Activated T-cell treated with anti-CD3 and anti-CD28 coated beads, Interleukin-2, amount 50 U/mL, for 24 hours (primary cell): ENCODE measurements around the gene KIF1C.
A peak's percentile ranks its signal among the peaks of the same experiment; 100 is the strongest.
"Not testable (repeated sequence)": the region's sequence is repeated elsewhere in the genome, so short reads cannot be mapped to it uniquely, and the experiment has no call there.

Experiments
- DNase-seq: peaks from one replicate; pipeline ENCODE4 v3.0.0-alpha.2; 2020
- H3K27ac Mint-ChIP-seq: 2 replicates; pipeline ENCODE4 v1.8.0; 2020; ENCODE audit warnings: mild to moderate bottlenecking, mixed read lengths
- H3K27me3 Mint-ChIP-seq: 2 replicates; pipeline ENCODE4 v1.8.0; 2020; ENCODE audit warnings: mixed read lengths
- H3K36me3 Mint-ChIP-seq: 2 replicates; pipeline ENCODE4 v1.8.0; 2020; ENCODE audit warnings: low read depth, mixed read lengths
- H3K4me1 Mint-ChIP-seq: 2 replicates; pipeline ENCODE4 v1.8.0; 2020; ENCODE audit warnings: low read depth, mixed read lengths
- H3K4me3 Mint-ChIP-seq: 2 replicates; pipeline ENCODE4 v1.8.0; 2020; ENCODE audit warnings: mild to moderate bottlenecking, moderate library complexity, mixed read lengths
- H3K9me3 Mint-ChIP-seq: 2 replicates; pipeline ENCODE4 v1.8.0; 2020; ENCODE audit warnings: mixed read lengths

Gene KIF1C

DNA sequence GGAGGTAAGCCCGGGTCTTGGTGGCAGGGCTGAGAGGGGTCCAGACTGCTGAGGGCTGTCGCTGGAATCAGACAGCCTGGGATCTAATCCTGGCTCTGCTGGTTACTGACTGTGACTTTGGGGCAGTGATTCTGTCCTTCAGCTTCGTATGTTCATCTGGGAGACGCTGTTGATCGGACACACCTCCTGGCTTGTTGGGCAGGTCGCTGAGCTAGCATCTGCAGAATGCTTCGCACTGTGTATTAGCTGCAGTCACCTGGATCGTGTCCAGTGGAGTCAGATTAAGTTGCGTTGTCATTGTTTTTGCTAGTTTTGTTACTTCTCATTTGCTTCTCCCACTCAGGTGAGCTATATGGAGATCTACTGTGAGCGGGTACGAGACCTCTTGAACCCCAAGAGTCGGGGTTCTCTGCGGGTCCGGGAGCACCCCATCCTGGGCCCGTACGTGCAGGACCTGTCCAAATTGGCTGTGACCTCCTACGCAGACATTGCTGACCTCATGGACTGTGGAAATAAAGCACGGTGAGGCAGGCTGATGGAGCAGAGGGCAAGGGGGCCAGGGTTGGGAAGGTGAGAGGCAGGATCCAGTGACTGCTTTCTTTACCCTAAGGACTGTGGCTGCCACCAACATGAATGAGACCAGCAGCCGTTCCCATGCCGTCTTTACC, 4.5 kb downstream of the KIF1C start:
- Mint-ChIP-seq H3K27me3 (no peaks in the 10 kb centered on the region), H3K36me3 (peaks cover 71% of the 10 kb centered on the region), H3K27ac (no peak overlapping the region)

DNA sequence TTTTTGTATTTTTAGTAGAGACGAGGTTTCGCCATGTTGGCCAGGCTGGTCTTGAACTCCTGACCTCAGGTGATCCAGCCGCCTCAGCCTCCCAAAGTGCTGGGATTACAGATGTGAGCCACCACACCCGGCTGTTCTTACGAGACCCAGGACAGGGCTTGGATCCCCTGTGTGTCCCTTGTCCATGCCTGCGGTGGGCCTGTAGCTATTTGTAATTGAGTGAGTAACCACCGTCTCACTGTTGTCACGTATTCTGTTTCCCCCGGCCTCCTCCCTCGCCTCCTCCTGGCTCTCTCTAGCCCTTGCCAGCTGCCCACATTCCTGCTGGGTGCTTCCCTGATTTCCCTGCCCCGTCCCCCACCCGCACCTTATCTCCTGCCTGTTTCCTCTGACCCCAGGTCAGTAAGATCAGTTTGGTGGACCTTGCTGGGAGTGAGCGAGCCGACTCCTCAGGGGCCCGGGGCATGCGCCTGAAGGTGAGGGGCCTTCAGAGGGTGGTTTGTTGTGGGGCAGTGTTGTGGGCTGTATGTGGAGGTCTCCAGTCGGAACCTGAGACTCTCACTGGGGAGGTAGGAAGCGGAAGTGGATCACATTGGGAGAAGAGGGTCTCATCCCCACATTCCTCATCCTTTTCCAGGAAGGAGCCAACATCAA, 5.6 kb downstream of the KIF1C start:
- Mint-ChIP-seq H3K27ac (no peak overlapping the region), H3K36me3 (peaks cover 82% of the 10 kb centered on the region), H3K27me3 (no peaks in the 10 kb centered on the region)

More for the DNA sequence above, 4.5 kb downstream of the KIF1C start:
- no peak for DNase-seq
- Mint-ChIP-seq H3K4me1 (peaks cover 15% of the 10 kb centered on the region), H3K9me3 (no peaks in the 10 kb centered on the region), H3K4me3 (no peak overlapping the region)

DNA sequence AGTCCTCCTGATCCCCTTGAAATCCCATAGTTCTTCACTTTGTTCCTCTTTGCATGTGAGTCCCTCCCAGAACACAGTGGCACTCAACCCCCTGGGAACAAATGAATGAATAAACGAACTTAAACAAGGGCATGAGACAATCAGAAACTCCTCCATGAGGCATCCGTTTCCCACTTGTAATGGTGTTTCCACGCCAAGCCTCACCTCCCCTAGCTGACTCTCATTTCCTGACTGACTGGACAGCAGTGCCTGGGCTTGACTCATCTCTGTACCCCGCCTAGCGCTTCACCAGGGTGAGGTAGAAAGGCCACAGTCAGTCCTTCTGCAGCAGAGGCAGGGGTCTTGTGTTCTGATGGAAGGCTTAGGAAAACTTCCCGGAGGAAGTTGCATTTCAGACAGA, 14.2 kb downstream of the KIF1C start:
- Mint-ChIP-seq H3K9me3 (no peaks in the 10 kb centered on the region), H3K36me3 (peaks cover 84% of the 10 kb centered on the region), H3K4me3 (no peak overlapping the region), H3K27me3 (no peaks in the 10 kb centered on the region), H3K4me1 (peaks cover 21% of the 10 kb centered on the region), H3K27ac (peak overlapping the region; percentile 82)
- DNase-seq: no peak

More for the DNA sequence above, 5.6 kb downstream of the KIF1C start:
- H3K4me3 Mint-ChIP-seq: no peak overlapping the region
- DNase-seq: no peak
- H3K4me1 Mint-ChIP-seq: peaks cover 15% of the 10 kb centered on the region
- H3K9me3 Mint-ChIP-seq: no peaks in the 10 kb centered on the region

DNA sequence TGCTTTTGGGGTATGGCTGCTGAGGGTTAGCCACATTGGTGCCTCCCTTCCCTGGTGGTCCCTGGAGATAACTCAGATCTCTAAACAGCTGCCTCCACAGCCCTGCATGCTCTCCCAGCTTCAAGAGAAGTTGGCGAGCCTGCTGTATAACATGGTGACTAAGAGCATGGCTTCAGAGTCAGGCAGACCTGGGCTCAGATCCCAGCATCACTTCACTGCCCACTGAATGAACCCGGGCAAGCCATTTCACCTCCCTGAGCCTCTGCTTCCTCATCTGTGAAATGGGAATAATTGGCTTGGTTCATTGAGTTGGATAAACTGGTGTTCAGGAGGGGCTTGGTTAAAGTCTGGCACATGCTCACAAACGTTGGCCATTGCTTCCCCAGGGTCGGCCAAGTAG, 16.6 kb downstream of the KIF1C start:
- Mint-ChIP-seq H3K27ac (no peak overlapping the region), H3K4me3 (no peak overlapping the region), H3K9me3 (no peaks in the 10 kb centered on the region), H3K4me1 (peaks cover 30% of the 10 kb centered on the region), H3K36me3 (peaks cover 76% of the 10 kb centered on the region), H3K27me3 (no peaks in the 10 kb centered on the region)
- DNase-seq: no peak

DNA sequence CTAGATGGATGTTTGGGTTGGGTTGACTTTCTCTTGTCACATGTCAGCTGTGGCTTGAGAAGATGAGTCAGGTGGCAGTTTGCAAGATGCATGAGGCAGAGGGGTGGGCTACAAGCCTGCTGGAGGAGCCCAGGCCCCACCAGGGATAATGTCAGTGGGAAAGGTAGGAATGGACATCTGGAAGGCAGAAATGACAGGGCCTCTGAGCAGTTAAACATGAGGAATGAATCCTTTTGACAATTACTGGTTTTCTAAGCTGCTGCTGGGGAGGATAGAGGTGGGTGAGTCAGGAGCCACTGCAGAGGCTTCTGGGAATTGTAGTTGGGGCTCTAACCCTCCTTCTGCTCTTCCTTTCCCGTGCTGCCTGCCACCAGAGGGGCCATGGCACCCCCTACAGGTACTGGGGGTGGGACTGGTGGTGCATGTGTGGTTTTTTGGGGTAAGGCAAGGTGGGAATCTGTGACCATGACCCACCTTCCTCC, 21.8 kb downstream of the KIF1C start:
- DNase-seq: peak; percentile 61
- H3K4me1 Mint-ChIP-seq: peaks cover 17% of the 10 kb centered on the region
- no peaks in the 10 kb centered on the region for H3K9me3 Mint-ChIP-seq
- H3K4me3 Mint-ChIP-seq: no peak overlapping the region
- H3K27ac Mint-ChIP-seq: peak overlapping the region; percentile 86
- no peaks in the 10 kb centered on the region for H3K27me3 Mint-ChIP-seq
- peaks cover 78% of the 10 kb centered on the region for H3K36me3 Mint-ChIP-seq

DNA sequence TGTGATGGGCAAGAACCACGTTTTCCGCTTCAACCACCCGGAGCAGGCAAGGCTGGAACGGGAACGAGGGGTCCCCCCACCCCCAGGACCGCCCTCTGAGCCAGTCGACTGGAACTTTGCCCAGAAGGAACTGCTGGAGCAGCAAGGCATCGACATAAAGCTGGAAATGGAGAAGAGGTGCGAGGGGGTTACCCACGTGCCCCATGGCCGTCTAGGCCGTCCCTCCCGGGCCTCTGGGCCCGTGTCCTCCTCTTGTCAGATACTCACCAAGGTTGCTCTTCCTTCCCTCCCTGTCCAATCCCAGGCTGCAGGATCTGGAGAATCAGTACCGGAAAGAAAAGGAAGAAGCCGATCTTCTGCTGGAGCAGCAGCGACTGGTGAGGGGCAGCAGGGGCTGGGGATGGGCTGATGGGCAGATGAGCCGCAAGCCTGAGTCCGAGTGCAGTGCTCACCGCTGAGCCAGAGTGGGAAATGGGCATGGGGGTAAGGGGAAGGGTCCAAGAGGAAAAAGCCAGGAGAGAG, 22.8 kb downstream of the KIF1C start:
- no peak for DNase-seq
- Mint-ChIP-seq H3K9me3 (no peaks in the 10 kb centered on the region), H3K4me3 (no peak overlapping the region), H3K27ac (no peak overlapping the region), H3K36me3 (peaks cover 74% of the 10 kb centered on the region), H3K27me3 (no peaks in the 10 kb centered on the region), H3K4me1 (peaks cover 17% of the 10 kb centered on the region)

DNA sequence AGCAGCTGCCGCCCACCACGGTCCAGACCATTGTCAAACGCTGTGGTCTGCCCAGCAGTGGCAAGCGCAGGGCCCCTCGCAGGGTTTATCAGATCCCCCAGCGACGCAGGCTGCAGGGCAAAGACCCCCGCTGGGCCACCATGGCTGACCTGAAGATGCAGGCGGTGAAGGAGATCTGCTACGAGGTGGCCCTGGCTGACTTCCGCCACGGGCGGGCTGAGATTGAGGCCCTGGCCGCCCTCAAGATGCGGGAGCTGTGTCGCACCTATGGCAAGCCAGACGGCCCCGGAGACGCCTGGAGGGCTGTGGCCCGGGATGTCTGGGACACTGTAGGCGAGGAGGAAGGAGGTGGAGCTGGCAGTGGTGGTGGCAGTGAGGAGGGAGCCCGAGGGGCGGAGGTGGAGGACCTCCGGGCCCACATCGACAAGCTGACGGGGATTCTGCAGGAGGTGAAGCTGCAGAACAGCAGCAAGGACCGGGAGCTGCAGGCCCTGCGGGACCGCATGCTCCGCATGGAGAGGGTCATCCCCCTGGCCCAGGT, 24.5 kb downstream of the KIF1C start:
- peaks cover 12% of the 10 kb centered on the region for H3K4me1 Mint-ChIP-seq
- no peak overlapping the region for H3K4me3 Mint-ChIP-seq
- DNase-seq: no peak
- no peak overlapping the region for H3K27ac Mint-ChIP-seq
- peaks cover 65% of the 10 kb centered on the region for H3K36me3 Mint-ChIP-seq
- no peaks in the 10 kb centered on the region for H3K9me3 Mint-ChIP-seq
- H3K27me3 Mint-ChIP-seq: no peaks in the 10 kb centered on the region

DNA sequence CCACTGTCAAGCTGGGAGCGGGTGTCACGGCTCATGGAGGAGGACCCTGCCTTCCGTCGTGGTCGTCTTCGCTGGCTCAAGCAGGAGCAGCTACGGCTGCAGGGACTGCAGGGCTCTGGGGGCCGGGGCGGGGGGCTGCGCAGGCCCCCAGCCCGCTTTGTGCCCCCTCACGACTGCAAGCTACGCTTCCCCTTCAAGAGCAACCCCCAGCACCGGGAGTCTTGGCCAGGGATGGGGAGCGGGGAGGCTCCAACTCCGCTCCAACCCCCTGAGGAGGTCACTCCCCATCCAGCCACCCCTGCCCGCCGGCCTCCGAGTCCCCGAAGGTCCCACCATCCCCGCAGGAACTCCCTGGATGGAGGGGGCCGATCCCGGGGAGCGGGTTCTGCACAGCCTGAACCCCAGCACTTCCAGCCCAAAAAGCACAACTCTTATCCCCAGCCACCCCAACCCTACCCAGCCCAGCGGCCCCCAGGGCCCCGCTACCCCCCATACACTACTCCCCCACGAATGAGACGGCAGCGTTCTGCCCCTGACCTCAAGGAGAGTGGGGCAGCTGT, 25.9 kb downstream of the KIF1C start:
- H3K27ac Mint-ChIP-seq: no peak overlapping the region
- DNase-seq: no peak
- no peaks in the 10 kb centered on the region for H3K27me3 Mint-ChIP-seq
- no peaks in the 10 kb centered on the region for H3K9me3 Mint-ChIP-seq
- peaks cover 58% of the 10 kb centered on the region for H3K36me3 Mint-ChIP-seq
- H3K4me3 Mint-ChIP-seq: no peak overlapping the region
- peaks cover 11% of the 10 kb centered on the region for H3K4me1 Mint-ChIP-seq

DNA sequence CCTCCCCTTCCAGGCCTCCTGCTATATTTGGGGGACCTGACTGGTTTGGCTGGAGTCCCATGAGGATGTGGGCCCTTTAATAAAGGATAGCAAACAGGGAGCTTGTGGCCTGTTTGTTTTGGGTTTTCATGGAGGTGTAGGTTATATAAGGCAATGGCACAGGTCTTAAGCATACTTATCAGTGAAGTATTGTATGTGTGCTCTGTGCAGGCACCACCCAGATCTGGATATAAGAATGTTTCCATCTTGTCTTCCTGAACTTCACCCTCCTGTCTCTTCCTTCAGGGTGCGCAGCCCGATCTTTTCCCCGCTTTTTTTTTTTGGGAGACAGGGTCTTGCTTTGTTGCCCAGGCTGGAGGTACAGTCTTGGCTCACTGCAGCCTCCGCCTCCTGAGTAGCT, 26.9 kb downstream of the KIF1C start:
- H3K36me3 Mint-ChIP-seq: peaks cover 49% of the 10 kb centered on the region
- no peak for DNase-seq
- H3K9me3 Mint-ChIP-seq: no peaks in the 10 kb centered on the region
- H3K4me3 Mint-ChIP-seq: no peak overlapping the region
- H3K4me1 Mint-ChIP-seq: peaks cover 2% of the 10 kb centered on the region
- no peak overlapping the region for H3K27ac Mint-ChIP-seq
- H3K27me3 Mint-ChIP-seq: no peaks in the 10 kb centered on the region

DNA sequence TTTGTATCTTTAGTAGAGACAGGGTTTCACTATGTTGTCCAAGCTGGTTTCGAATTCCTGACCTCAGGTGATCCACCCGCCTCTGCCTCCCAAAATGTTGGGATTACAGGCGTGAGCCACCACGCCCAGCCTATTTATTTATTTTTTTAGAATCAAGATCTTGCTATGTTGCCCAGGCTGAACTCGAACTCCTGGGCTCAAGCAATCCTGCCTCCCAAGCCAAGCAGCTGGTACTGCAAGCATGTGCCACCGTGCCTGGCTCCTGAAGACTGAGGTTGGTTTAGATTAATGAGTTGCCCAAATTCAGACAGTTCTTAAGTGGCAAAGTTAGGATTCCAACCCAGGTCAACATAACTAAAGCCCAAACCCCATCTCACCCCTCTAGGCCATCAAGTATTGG, 29.5 kb downstream of the KIF1C start:
- no peaks in the 10 kb centered on the region for H3K9me3 Mint-ChIP-seq
- no peak overlapping the region for H3K4me3 Mint-ChIP-seq
- H3K27ac Mint-ChIP-seq: no peak overlapping the region
- peaks cover 20% of the 10 kb centered on the region for H3K4me1 Mint-ChIP-seq
- H3K36me3 Mint-ChIP-seq: peaks cover 24% of the 10 kb centered on the region
- H3K27me3 Mint-ChIP-seq: no peaks in the 10 kb centered on the region
- no peak for DNase-seq

DNA sequence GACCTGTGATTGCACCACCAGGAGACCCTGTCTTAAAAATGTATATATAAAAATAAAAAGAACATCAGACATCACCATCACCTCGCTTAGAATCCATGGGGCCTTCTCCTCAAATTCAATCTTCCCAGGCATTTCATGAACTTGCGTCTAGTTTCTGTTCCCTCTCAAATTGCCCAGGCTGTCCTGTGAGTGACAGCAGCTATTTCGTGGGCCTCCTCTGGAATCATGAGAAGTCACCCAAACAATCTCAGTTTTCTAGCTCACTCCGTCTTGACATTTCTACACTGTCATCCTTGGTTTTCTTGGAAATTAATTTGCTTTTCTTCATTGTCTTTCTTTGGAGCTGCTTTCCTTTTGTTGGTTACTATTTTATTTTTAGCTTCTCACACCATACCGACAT, 30.2 kb downstream of the KIF1C start:
- Mint-ChIP-seq H3K4me1 (peaks cover 24% of the 10 kb centered on the region), H3K27ac (no peak overlapping the region), H3K27me3 (no peaks in the 10 kb centered on the region), H3K9me3 (no peaks in the 10 kb centered on the region), H3K36me3 (peaks cover 18% of the 10 kb centered on the region), H3K4me3 (no peak overlapping the region)
- DNase-seq: no peak

DNA sequence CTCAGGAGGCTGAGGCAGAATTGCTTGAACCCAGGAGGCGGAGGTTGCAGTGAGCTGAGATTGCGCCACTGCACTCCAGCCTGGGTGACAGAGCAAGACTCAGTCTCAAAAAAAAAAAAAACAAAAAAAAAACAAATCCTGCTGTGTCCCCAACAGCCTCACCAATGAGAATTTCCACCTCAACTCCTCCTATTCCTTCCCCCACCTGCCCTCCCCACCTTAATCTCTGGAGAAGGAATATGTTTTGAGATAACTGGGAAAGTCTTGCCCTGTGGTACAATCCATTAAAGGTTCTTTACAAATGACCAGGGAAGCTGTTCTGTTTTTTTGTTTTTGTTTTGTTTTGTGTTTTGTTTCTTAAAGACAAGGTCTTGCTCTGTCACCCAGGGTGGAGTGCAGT, 32.4 kb downstream of the KIF1C start:
- not testable (repeated sequence) for H3K9me3 Mint-ChIP-seq, H3K4me3 Mint-ChIP-seq, H3K36me3 Mint-ChIP-seq, H3K27me3 Mint-ChIP-seq, DNase-seq
- Mint-ChIP-seq H3K27ac (peak overlapping the region; percentile 33), H3K4me1 (peaks cover 27% of the 10 kb centered on the region)

DNA sequence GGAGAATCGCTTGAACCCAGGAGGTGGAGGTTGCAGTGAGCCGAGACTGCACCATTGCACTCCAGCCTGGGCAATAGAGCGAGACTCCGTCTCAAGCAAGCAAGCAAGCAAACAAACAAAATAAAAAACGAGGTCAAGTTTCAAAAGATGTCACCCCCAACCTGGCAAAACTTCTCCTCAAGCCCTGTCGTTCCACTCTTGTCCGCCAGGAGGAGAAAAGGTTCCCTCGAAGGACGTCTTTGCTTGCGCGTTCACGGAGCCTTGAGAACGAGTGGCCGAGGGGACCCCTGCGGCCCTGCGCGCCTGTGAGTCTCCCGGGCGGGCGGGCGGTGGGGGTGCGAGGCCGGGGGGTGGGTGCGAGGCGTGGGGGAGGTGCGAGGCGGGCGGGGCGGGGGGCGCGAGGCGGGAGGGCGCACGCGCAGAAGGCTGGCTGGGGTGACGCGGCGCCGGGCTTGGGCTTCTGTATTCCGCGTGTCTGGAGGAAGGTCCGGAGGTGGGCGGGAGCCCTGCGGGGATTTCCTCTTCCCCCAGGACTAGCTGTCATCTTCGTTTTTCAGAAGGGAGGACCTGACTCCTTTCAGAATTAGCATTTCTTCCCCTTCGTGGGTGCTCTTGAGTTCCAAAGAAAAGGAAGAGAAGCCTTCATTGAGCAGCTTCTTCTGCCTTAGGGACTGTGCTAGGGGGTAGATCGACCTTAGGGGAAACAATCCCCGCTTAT, 33.8 kb downstream of the KIF1C start:
- Mint-ChIP-seq H3K4me3 (peak overlapping the region; percentile 72), H3K27me3 (peaks cover 4% of the 10 kb centered on the region), H3K9me3 (no peaks in the 10 kb centered on the region), H3K36me3 (no peaks in the 10 kb centered on the region), H3K4me1 (peaks cover 27% of the 10 kb centered on the region), H3K27ac (peak overlapping the region; percentile 86)
- DNase-seq: peak; percentile 88

DNA sequence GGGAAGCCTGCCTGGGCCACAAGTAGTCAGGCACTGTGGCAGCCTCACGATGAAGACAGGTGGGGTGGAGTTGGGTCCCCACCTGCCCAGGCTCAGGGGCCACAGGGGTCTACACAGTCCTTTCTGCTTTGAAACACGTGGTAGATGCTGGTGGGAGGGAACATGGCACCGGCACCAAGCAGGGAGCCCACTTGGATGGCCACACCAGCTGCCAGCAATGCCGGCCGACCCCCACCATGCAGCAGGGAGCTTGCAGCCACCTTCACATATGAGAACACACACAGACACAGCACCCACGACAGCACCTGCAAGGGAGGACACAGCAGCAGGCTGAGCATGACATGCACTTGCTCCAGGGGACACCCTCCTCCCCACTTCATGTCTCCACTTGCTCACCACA, 35.1 kb downstream of the KIF1C start:
- DNase-seq: no peak
- peaks cover 27% of the 10 kb centered on the region for H3K4me1 Mint-ChIP-seq
- H3K36me3 Mint-ChIP-seq: no peaks in the 10 kb centered on the region
- H3K4me3 Mint-ChIP-seq: no peak overlapping the region
- no peak overlapping the region for H3K27ac Mint-ChIP-seq
- H3K27me3 Mint-ChIP-seq: peaks cover 4% of the 10 kb centered on the region
- H3K9me3 Mint-ChIP-seq: no peaks in the 10 kb centered on the region
